Colonic mucosa (tissue), 4 donors: ENCODE results near the gene NUP214. TPM values are rescaled to one million over a fixed set of nuclear protein-coding genes. Genes with fewer than 3 reads are reported as not detected.

Experiments used
- DNase-seq: peaks from one replicate; pipeline ENCODE4 v3.0.0-alpha.2; 2020
- H3K27ac ChIP-seq: fragments of 200-600 bp; one replicate; pipeline ENCODE4 v1.8.0; 2021
- H3K27me3 ChIP-seq: fragments of 200-600 bp; one replicate; pipeline ENCODE4 v1.8.0; 2021
- H3K36me3 ChIP-seq: fragments of 200-600 bp; one replicate; pipeline ENCODE4 v1.8.0; 2021
- H3K4me1 ChIP-seq: fragments of 200-600 bp; one replicate; pipeline ENCODE4 v1.8.0; 2021; ENCODE audit warnings: mild to moderate bottlenecking
- H3K4me3 ChIP-seq: fragments of 200-600 bp; one replicate; pipeline ENCODE4 v1.8.0; 2021
- H3K9ac ChIP-seq, 2 donors: one replicate each; pipeline ENCODE4 v1.7.0; 2013; ENCODE audit warnings: control low read depth in 2 of 2, low read depth in 2 of 2, low read length in 2 of 2
- H3K9me3 ChIP-seq: fragments of 200-600 bp; one replicate; pipeline ENCODE4 v1.8.0; 2021
- intact Hi-C: fragments of 100-400 bp; cut with DNase I; formaldehyde crosslinking; loops from one replicate; pipeline ENCODE4 v1.14.1; 2022
- total RNA-seq, 2 donors: library from RNA; stranded (reverse); fragmentation: NEBNext Ultra II Directional in 1 of 2; extraction: Animal tissue kit (Norgen Biotek cat#: 25700) in 1 of 2; gene quantifications; one replicate each; pipeline ENCODE4 v1.2.1, GENCODE V29; 2021
- TF ChIP-seq, protein P1 (sequence below): fragments of 200-600 bp; IDR thresholded peaks from one replicate; pipeline ENCODE4 v1.8.0; 2022; ENCODE audit warnings: antibody characterized with exemption, mild to moderate bottlenecking
- donor health status: healthy.
- donor health status: DM: no; HTN: no; CAD: no.
- donor health status: DM: no; HTN: no; CAD: no.

NUP214 gene
- total RNA-seq, 2 donors from 2014 or later: 32.2 to 43.8 TPM

DNA sequence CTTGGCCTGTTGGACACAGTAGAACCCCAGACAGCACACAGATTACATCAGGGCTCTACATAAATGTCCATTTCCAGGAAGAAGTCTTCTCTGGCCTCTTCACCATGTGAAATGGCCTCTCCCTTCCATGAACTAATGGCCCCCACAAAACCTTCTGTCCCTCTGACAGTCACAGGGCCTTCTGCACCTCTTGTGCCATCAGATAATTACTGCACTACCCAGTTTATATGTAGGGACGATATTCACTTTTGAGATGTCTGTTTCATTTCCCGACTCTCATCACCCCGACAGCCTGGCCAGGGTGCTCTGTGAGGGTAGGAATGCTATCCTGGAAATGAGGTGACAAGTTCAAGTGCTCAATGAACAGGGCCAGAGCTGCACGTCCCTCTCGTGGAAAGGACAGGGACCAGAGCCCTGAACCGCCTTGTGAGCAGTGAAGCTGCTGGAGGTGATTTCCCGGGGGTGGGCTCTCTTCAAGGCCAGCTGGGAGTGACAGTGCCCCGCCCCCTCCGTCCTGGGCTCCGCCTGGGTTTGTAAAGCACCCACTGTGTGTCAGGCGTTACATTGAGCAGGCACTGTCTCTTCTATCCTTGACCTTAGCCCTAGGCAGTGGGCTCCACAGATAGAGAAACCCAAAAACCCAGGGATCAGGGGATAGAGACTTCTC lies 153.9 kb downstream of the NUP214 start:
- peaks cover 32% of the 10 kb centered on the region for H3K27me3 ChIP-seq
- H3K9me3 ChIP-seq: no peaks in the 10 kb centered on the region
- no peak overlapping the region for H3K4me3 ChIP-seq
- TF ChIP-seq, protein P1, sequence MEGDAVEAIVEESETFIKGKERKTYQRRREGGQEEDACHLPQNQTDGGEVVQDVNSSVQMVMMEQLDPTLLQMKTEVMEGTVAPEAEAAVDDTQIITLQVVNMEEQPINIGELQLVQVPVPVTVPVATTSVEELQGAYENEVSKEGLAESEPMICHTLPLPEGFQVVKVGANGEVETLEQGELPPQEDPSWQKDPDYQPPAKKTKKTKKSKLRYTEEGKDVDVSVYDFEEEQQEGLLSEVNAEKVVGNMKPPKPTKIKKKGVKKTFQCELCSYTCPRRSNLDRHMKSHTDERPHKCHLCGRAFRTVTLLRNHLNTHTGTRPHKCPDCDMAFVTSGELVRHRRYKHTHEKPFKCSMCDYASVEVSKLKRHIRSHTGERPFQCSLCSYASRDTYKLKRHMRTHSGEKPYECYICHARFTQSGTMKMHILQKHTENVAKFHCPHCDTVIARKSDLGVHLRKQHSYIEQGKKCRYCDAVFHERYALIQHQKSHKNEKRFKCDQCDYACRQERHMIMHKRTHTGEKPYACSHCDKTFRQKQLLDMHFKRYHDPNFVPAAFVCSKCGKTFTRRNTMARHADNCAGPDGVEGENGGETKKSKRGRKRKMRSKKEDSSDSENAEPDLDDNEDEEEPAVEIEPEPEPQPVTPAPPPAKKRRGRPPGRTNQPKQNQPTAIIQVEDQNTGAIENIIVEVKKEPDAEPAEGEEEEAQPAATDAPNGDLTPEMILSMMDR: no peak
- DNase-seq: no peak
- no peak overlapping the region for H3K9ac ChIP-seq
- H3K36me3 ChIP-seq: no peaks in the 10 kb centered on the region
- intact Hi-C loops: no loop called here
- no peak overlapping the region for H3K27ac ChIP-seq
- no peaks in the 10 kb centered on the region for H3K4me1 ChIP-seq

DNA sequence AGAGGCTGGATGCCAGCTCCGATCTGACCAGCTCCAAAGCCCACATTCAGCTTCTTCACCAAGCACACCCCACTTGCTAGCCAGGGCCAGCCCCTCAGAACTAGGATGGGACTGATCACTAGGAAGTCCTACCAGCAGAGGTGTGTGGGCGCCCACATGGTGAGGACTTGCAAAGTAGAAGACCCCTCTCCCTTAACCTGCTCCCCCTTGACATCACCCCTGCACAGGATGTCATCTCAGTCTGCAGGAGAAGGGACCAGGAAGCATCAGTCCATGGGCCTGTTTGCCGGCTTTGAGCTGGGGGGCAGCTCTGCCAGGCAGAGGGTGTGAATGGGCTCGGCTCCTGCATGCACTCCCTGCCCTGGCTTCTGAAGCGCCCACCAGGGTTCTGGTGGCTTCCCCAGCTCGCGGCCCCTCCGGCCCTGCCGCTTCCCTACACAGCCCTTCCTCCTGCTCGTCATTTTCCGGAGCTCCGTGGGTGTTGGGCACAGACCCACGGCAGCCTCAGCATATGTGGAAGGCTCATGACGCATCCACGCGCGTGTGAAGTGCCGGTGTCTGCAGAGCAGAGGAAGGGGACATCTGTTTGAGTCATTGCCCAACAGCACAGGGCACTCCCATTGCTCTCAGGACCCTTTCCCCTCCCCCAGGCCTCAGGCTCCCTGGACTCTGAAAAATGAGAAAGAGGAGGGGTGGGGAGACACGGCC lies 154.6 kb downstream of the NUP214 start:
- H3K4me3 ChIP-seq: no peak overlapping the region
- H3K36me3 ChIP-seq: no peaks in the 10 kb centered on the region
- no peak overlapping the region for H3K9ac ChIP-seq
- no peaks in the 10 kb centered on the region for H3K4me1 ChIP-seq
- H3K27me3 ChIP-seq: peaks cover 32% of the 10 kb centered on the region
- intact Hi-C loops: no loop called here
- DNase-seq: no peak
- no peaks in the 10 kb centered on the region for H3K9me3 ChIP-seq
- no peak overlapping the region for H3K27ac ChIP-seq
- TF ChIP-seq, protein P1: no peak

DNA sequence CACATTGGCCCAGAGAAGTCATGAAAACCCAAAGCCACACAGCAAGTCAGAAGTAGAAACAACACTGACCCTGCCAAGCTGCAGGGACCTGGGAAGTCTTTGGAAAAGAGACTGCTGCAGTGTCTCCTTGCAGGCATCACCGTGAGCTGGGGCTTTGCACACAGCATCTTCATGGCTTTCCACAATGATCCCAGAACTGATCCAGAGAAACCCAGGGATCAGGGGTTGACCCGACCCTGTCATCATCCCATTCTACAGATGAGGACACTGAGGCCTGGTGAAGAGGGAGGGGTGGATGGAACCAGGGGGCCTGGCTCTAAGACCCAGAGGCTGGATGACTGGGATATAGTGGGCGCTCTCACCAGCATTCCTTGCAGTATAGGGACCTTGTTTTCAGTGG lies 155.3 kb downstream of the NUP214 start:
- Histone ChIP-seq H3K4me3 (no peak overlapping the region), H3K9me3 (no peaks in the 10 kb centered on the region), H3K27ac (no peak overlapping the region), H3K4me1 (no peaks in the 10 kb centered on the region), H3K27me3 (peaks cover 32% of the 10 kb centered on the region), H3K9ac (no peak overlapping the region), H3K36me3 (no peaks in the 10 kb centered on the region)
- DNase-seq: no peak
- intact Hi-C loops: no loop called here
- TF ChIP-seq, protein P1: no peak

DNA sequence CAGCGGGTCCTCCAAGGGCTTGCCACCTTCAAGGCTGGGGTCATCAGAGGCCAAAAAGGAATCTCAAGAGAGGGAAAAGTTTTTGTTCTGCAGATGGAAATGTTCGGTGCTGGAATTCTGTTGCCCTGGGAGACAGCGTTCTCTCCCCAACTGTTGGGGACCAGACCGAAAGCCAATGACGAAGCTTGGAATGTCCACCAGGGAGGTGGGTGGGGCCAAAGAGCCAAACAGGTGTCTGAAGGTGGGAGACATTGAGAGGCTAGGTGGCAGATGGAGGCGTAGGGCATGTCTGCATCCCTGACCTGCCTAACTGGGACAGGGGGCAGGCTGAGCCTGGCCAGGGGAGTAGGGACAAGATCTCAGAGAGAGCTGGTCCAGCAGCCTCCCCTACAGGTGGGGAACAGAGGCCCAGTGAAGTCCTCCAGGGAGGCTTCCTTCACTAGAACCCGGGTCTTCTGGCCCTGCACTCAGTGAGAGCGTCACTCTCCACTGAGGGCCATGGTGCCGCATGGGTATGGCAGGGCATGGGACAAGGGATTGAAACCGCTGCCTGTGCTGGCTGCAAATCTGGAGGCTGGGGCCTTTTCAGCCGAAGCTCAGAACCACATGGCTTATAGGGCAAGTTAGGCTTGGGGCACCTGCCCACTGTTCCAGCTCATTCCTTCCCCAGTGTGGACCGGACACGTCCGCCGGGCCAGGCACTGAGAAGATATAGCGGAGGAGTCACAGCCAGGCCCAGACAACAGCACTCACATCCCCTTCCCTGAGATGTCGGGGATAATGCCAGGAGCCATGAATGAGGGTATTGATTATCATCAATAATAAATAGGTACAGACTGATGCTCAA lies 156.0 kb downstream of the NUP214 start:
- Histone ChIP-seq H3K9ac (no peak overlapping the region), H3K27me3 (peaks cover 25% of the 10 kb centered on the region), H3K36me3 (no peaks in the 10 kb centered on the region), H3K4me1 (no peaks in the 10 kb centered on the region), H3K27ac (no peak overlapping the region), H3K4me3 (no peak overlapping the region), H3K9me3 (no peaks in the 10 kb centered on the region)
- no peak for DNase-seq
- TF ChIP-seq, protein P1: no peak
- intact Hi-C loops: no loop called here

DNA sequence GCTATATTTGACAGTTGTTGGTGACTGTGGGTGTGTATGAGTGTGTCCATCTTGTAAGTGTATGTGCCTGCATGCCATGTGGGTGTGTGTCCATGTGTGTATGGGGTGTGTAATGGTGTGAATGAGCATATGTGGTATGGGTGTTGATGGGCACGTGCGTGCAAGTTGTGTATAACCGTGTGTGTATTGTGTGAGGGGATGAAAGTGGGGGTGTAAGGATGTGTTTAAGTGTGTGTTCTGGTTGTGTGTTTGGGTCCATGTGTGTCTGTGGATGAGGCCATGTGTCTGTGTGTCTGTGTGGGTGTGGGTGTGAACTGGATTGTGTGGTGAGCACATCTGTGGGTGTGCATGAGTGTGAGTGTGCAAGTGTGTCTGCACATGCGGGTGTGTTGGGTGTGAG lies 156.8 kb downstream of the NUP214 start:
- Histone ChIP-seq H3K9ac (peak overlapping the region in 1 of 2 donors; percentile 43), H3K27me3 (peaks cover 23% of the 10 kb centered on the region), H3K4me3 (no peak overlapping the region), H3K27ac (no peak overlapping the region), H3K36me3 (no peaks in the 10 kb centered on the region), H3K9me3 (no peaks in the 10 kb centered on the region), H3K4me1 (no peaks in the 10 kb centered on the region)
- TF ChIP-seq, protein P1: no peak
- DNase-seq: no peak
- intact Hi-C loops: no loop called here
